NT2/D1 (cell line): ENCODE measurements around the gene RCAN2.

Experiments used
- DNase-seq: peaks from one replicate; pipeline ENCODE4 v3.0.0-alpha.2; 2011; ENCODE audit warnings: low read depth, low spot score
- H3K27me3 ChIP-seq: 2 replicates; pipeline ENCODE4 v1.6.0; 2011; ENCODE audit warnings: mild to moderate bottlenecking; ENCODE audit not compliant: insufficient read length, insufficient read depth
- H3K36me3 ChIP-seq: 2 replicates; pipeline ENCODE4 v1.6.1; 2011; ENCODE audit warnings: mild to moderate bottlenecking, low read length, mixed read lengths; ENCODE audit not compliant: insufficient read depth, insufficient read length
- H3K4me1 ChIP-seq: 2 replicates; pipeline ENCODE4 v1.5.1; 2011; ENCODE audit not compliant: insufficient read depth, insufficient read length
- H3K4me3 ChIP-seq: 2 replicates; pipeline ENCODE4 v1.5.1; 2011; ENCODE audit warnings: low read depth; ENCODE audit not compliant: insufficient read length
- H3K9ac ChIP-seq: 2 replicates; pipeline ENCODE4 v1.6.0; 2011; ENCODE audit warnings: low read depth; ENCODE audit not compliant: insufficient read length
- H3K9me3 ChIP-seq: 2 replicates; pipeline ENCODE4 v1.5.1; 2011; ENCODE audit warnings: mild to moderate bottlenecking, low read length; ENCODE audit not compliant: insufficient read depth
- SUZ12 ChIP-seq: IDR thresholded peaks from 2 replicates; pipeline ENCODE4 v1.6.1; 2011; ENCODE audit not compliant: insufficient read length, insufficient read depth; ENCODE audit errors: extremely low read depth
- YY1 ChIP-seq: IDR thresholded peaks from 2 replicates; pipeline ENCODE4 v1.6.1; 2011; ENCODE audit not compliant: insufficient read length, insufficient read depth
- ZNF274 ChIP-seq: IDR thresholded peaks from 2 replicates; pipeline ENCODE4 v1.6.1; 2011; ENCODE audit warnings: mild to moderate bottlenecking, low read depth, low read length

Gene RCAN2

DNA sequence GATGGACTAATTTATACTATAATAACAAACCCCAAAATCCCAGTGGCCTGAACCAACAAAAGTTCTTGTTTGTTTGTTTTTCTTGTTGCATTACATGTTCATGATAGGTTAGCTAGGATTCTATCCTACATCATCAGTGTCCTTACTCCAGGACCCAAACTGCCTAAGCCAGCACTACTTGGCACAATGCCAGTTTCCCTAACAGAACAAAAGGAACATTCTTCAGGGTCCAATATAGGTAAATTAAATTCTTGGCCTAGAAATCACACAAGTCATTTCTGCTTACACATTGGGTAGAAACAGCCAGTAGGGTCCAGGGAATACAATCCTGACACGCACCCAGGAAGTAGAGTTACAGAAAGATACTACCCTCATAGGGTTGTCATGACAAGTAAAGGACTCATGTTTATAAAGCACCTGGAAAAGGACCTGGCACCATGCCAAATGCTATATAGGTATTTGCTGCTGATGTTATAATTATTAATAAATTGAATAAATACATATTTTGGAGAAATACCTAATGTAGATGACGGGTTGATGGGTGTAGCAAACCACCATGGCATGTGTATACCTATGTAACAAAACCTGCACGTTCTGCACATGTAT lies 38.8 kb downstream of the RCAN2 start:
- TF ChIP-seq ZNF274: no peak
- TF ChIP-seq YY1: no peak
- no peak for TF ChIP-seq SUZ12
- Histone ChIP-seq H3K9me3 (no peaks in the 10 kb centered on the region), H3K27me3 (no peaks in the 10 kb centered on the region), H3K4me3 (no peak overlapping the region), H3K36me3 (no peaks in the 10 kb centered on the region), H3K9ac (no peak overlapping the region), H3K4me1 (no peaks in the 10 kb centered on the region)
- no peak for DNase-seq

DNA sequence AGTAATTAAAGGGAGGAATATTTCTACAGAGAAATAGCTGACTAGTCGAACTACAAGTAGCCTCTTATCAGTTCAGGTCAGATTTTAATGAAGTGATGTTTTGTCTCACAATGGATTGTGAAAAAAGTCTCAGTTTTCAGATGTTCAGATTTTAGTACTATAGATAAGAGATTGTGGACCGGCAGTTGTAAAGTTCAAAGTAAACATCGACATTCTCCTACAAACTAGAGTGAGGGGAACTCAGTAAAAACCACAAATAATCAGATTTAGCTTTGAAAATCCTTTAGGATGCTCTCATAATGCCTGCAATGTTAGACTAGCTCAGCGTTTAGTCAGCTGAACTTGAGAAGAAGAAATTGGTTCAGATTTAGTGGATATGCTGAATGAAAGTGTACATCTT lies 39.9 kb downstream of the RCAN2 start:
- Histone ChIP-seq H3K27me3 (no peaks in the 10 kb centered on the region), H3K9ac (no peak overlapping the region), H3K9me3 (peaks cover 4% of the 10 kb centered on the region; the same call in 1 of the 2 replicates), H3K4me3 (no peak overlapping the region), H3K4me1 (no peaks in the 10 kb centered on the region), H3K36me3 (no peaks in the 10 kb centered on the region)
- no peak for DNase-seq
- TF ChIP-seq ZNF274 (no peak), YY1 (no peak), SUZ12 (no peak)

DNA sequence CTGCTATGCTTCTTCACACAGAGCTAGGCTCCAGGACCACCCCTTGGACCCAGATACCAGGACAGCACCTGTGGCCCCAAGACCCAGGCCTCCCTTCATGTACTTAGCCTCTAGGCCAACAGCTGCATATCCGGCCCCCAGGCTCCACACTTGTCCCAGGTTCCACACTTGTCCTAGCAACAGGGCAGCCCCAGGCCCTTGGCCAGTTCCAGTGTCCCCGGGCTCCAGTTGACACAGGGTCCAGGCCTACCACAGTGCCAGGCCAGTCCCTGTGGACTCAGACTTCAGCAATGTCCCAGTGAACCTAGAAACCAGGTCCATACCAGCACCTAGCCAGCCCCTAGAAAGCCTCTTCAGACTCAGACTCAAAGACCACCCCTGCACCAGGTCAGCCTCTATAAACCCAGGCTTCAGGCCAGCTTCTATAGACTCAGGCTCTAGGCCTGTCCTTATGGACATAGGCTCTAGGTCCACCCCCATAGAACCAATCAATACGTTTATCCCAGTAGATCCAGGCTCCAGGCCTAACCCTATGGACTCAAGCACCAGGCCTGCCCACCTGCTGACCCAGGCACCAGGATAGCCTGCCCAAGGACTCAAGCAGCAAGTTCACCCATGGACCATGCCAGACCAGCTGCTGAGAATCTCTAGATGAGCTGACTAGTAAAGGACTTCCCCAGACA lies 46.3 kb downstream of the RCAN2 start:
- TF ChIP-seq YY1: no peak
- no peak for TF ChIP-seq ZNF274
- no peak for TF ChIP-seq SUZ12
- no peaks in the 10 kb centered on the region for H3K36me3 ChIP-seq
- H3K27me3 ChIP-seq: no peaks in the 10 kb centered on the region
- no peak overlapping the region for H3K9ac ChIP-seq
- H3K4me3 ChIP-seq: no peak overlapping the region
- DNase-seq: no peak
- peaks cover 23% of the 10 kb centered on the region for H3K9me3 ChIP-seq
- no peaks in the 10 kb centered on the region for H3K4me1 ChIP-seq

DNA sequence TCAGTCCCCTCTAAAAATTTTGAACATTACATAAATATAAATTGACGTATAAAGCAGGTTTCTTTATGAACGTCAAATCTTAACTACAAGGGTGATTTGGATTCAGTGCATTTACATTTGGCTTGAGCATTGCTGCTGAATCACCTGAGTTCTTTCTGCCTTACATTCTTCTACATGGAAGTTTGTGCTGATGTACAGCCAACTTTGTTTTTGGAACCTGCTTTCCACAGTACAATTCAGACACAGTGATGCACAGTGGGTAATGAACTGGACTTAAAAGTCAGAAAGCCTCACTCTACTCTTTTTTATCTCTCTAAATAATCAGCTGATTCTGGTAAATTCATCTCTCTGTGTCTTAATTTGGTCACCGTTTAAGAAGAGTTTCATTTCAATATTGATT lies 47.6 kb downstream of the RCAN2 start:
- Histone ChIP-seq H3K27me3 (no peaks in the 10 kb centered on the region), H3K4me1 (no peaks in the 10 kb centered on the region), H3K9me3 (peaks cover 23% of the 10 kb centered on the region), H3K4me3 (no peak overlapping the region), H3K36me3 (no peaks in the 10 kb centered on the region), H3K9ac (no peak overlapping the region)
- TF ChIP-seq SUZ12: no peak
- TF ChIP-seq ZNF274: no peak
- no peak for TF ChIP-seq YY1
- no peak for DNase-seq

DNA sequence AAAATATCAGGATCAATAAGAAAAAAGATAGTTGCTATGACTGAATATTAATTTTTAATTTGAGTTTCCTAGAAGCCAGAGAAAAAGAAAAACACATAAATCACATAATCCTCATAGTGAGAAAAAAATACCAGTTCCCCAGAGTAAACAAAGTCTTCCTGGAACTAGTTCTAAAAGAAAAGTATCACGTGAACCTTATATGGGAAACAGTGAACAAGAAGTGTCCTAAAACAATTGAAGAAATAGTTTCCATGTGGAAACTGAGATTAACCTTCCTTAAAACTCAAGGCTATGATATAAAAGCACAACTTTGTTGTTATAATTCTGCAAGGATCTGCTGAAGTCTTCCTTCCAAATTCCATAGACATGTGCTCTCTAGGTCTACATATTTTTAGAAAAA lies 50.6 kb downstream of the RCAN2 start:
- H3K36me3 ChIP-seq: no peaks in the 10 kb centered on the region

DNA sequence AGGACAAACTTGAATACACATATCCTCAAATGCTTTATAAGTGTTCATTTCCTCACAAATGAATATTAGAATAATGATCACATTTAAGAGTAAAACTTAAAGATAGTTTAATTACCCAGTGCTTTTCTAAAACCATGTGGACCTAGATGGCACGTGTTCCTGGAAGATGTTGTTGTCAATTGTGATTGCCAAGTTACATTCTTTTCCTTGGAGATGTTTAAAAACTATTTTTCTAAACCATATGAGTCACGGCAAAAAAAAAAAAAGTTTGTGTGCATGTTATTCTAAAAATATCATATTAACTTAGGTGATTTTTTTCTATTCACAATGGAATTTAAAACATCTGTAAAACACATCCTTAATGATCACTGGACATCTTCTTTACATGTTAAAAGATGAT lies 51.1 kb downstream of the RCAN2 start:
- Histone ChIP-seq H3K9ac (no peak overlapping the region), H3K9me3 (peaks cover 6% of the 10 kb centered on the region; the same call in 1 of the 2 replicates), H3K27me3 (no peaks in the 10 kb centered on the region), H3K4me1 (no peaks in the 10 kb centered on the region), H3K4me3 (no peak overlapping the region), H3K36me3 (no peaks in the 10 kb centered on the region)
- no peak for DNase-seq
- TF ChIP-seq YY1 (no peak), ZNF274 (no peak), SUZ12 (no peak)

More for the DNA sequence above, 50.6 kb downstream of the RCAN2 start:
- Histone ChIP-seq H3K27me3 (no peaks in the 10 kb centered on the region), H3K4me1 (no peaks in the 10 kb centered on the region), H3K4me3 (no peak overlapping the region), H3K9ac (no peak overlapping the region), H3K9me3 (peaks cover 11% of the 10 kb centered on the region; the same call in 1 of the 2 replicates)
- DNase-seq: no peak
- TF ChIP-seq YY1 (no peak), SUZ12 (no peak), ZNF274 (no peak)

DNA sequence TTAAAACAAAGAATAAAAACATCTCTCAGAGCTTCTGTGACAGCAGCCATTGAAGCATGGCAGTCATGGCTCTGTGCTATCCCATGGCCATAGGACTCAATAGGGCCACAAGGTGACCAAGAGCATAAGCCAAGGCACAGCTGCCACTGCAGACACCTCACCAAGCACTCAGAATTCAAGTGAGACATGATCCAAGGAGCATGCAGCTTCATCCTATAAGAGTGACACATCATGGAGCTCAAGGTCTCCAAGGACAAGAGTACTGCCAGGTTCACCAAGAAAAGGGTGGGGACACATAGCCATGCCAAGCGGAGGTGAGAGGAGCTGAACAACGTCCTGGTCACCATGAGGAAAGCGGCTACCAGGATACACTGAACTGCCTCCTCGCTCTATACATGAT lies 53.0 kb downstream of the RCAN2 start:
- no peak overlapping the region for H3K9ac ChIP-seq
- H3K4me3 ChIP-seq: no peak overlapping the region
- DNase-seq: no peak
- H3K27me3 ChIP-seq: no peaks in the 10 kb centered on the region
- no peaks in the 10 kb centered on the region for H3K36me3 ChIP-seq
- TF ChIP-seq SUZ12: no peak
- TF ChIP-seq ZNF274: no peak
- TF ChIP-seq YY1: no peak
- no peaks in the 10 kb centered on the region for H3K9me3 ChIP-seq
- no peaks in the 10 kb centered on the region for H3K4me1 ChIP-seq
